Posterior vena cava (tissue), 2 donors: ENCODE data around the gene HOXB5. TPM values are rescaled to one million over a fixed set of nuclear protein-coding genes. Genes with fewer than 3 reads are reported as not detected.

Experiments used
- DNase-seq: peaks from one replicate; pipeline ENCODE4 v3.0.0-alpha.2; 2020; ENCODE audit warnings: low spot score
- intact Hi-C, 2 donors: fragments of 100-400 bp; cut with DNase I; formaldehyde crosslinking; loops; one replicate each; pipeline versions ENCODE4 v1.14.1 to v1.14.2; 2022 to 2023
- microRNA-seq, 2 donors: library from miRNA; unstranded; fragments of <30 nt; microRNA quantifications; one replicate each; pipeline ENCODE4 v1.2.0, GENCODE V29; 2020 to 2021; ENCODE audit warnings: borderline microRNAs expressed in 2 of 2
- total RNA-seq, 2 donors: library from RNA; stranded (reverse); fragmentation: NEBNext Ultra II Directional; extraction: Animal tissue kit (Norgen Biotek cat#: 25700); gene quantifications; one replicate each; pipeline ENCODE4 v1.2.1, GENCODE V29; 2021
- donor health status: DM: yes; HTN: yes; CAD: no.
- donor health status: DM: yes; HTN: yes; CAD: no.

The HOXB5 gene
- total RNA-seq, 2 donors from 2014 or later, result 1.1 to 2.8 TPM

DNA sequence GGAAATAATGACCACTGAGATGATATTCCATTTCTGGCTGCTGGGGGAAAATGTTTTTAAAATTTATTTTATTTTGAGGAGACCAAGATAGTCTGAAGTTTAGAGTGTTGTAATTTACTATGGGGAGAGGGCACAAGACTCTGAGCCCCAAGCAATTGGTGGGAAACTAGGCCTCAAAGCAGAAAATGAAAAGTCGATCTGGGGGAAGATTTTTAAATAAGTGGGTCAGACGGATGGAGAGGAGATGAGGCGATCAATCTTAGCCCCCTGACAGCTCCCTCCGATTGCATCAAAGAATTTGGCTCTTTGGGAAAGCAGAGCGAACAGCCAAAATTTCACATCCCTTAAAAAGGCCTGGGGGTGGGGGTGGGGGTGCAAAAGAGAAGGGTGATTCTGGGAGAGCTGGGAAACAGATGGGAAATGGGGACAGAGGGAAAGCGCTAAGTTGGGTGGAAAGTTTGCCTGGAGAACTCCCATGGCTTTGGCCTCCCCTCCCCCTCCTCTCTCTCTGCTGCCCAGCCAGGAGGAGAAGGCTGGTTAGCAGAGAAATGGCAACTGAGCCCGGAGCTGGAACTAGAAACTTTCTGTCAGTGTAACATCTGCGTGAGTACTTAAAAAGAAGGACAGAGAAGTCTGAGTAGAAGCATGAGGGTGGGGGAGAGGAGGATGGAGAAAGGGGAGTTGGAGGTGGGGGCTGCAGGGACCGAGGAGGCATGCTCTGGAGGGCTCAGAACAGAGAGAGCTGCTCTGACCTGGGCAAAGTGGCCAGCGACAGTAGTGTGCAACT is 47.2 kb downstream of the HOXB5 start:
- no peak for DNase-seq
- intact Hi-C loops, result loop anchor here in 1 of 2 donors (2.0 kb wide), 1 partner anchor 24 kb away; no protein-coding TSS in a partner anchor

DNA sequence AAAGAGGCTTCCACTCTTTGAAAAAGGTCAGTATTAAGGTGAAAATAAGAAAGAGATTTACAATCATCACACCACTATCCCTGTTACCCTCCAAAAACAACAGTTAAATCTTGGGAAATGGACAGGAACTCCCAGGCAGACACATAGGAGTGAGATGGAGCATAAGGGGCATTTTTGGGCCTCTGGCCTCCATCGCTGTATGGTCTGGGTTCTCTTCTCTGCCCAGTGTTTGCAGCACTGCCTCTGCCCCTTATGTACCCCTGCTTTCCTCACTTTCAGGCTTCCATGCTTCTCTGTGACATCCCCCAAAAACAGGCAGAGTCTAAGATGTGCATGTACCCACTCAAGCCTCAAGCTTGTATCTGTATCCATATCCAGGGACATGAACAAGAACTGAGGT is 48.0 kb downstream of the HOXB5 start:
- intact Hi-C loops, result no loop called here
- no peak for DNase-seq

DNA sequence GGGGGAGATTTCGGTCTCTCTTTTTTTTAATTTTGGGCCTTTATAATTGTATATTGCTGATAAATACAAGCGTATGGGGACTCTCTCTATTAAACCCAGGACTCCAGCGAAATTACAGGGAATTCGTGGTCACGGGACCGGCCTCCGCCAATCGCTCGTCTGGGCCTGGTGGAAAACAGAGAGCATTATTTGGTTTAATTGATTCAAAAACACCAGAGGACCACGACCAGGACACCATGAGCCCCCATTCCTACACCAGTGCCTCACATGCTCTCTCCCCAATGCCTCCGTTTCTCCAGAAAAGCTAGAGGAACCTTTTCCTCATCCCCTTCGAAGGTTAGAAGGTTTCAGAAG is 48.6 kb downstream of the HOXB5 start, which contains the start of gene HOXB2:
Gene HOXB2 (minus strand): TSS at position 88 of the 354 bp plus-strand sequence. CDS start 198 bp downstream, outside the sequence.
- intact Hi-C loops, result no loop called here
- no peak for DNase-seq

DNA sequence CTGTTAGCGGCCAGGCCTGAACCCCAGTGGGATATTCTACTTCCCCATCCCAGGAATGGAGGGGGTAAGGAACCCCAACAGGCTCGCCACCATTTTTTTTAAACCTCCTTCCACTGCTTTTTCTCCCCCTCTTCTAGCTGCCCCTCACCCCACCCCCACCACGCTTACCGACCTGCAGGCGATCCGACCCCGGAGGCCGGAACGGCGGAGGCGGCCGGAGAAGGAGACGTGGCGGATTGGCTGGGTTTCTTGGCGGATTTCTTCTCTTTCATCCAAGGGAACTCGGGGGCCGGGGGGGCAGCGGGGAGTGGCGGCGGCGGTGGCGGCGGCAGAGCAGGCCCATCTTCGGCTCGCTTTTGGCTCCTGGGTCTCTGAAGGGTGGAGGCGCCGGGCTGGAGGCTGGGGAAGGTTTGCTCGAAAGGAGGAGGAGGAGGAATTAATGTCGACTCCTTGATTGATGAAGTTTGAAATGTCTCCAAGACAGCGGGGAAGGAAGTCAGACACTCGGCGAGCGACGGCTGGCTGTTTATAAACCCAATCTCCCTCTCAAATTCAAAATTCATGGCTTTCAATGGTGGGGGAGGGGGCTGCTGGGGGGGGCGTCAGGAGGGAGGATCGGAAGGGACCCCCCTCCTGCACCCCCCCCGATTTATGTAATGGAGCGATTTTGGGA is 49.1 kb downstream of the HOXB5 start:
- intact Hi-C loops, result loop anchor here in 1 of 2 donors (5.0 kb wide), 1 partner anchor 52 kb away; no protein-coding TSS in a partner anchor

DNA sequence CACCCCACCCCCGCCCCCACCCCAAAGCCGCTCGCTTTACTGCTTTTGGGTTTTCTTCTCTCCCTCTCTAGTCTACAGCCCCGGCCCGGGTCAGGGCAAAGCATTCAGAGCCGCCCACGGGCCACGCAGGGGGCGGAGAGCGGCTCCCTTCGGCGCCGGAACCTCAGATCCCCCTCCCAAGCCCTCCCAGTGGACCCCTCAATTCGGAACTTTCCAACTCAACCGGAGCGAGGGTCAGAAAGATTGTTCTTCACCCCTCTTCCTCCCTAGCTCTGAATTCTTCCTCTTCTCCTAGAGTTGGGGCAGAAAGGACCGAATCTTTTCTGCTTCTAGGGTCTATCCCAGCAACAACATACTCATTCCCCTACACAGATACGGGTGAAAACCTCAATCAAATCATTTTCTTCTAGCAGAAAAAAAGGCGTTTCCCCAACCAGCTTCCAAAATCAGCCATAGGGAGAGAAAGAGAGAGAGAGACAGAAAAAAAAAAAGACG is 49.7 kb downstream of the HOXB5 start:
- intact Hi-C loops, result loop anchor here in 1 of 2 donors (5.0 kb wide), 1 partner anchor 52 kb away; no protein-coding TSS in a partner anchor
- DNase-seq, result no peak

More for the DNA sequence above, 49.1 kb downstream of the HOXB5 start:
- peak; percentile 97 for DNase-seq

DNA sequence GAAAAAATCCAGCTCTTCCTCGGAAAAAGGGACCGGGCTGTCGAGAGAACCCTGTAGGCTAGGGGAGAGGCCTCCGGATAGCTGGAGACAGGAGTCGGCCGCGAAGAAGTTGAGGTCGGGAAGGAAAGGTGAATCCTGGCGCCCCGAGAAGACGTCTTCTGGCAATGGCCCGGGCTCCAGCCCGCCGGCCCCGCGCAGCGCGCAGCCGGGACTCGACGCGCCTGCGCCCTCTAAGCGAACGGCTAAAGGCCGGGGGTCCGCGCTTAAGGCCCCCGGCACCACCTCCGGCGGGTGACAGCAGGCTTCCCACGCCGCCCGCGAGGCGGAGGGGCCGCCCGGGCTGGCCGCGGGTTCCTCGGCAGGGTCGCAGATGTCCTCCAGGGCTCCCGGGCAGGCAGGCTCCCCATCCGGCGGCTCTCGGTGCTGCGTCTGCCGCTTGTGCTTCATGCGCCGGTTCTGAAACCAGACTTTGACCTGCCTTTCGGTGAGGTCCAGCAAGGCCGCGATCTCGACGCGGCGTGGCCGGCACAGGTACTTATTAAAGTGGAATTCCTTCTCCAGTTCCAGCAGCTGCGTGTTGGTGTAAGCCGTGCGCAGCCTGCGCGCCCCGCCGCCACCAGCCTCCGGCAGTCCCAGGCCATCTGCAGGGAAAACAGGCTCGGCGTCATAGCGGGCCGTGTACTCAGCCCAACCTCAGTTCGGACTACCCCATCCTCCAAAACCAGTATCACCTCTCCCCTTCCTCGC is 50.3 kb downstream of the HOXB5 start:
- DNase-seq, result no peak
- intact Hi-C loops, result loop anchor here in 1 of 2 donors (5.0 kb wide), 1 partner anchor 51 kb away; no protein-coding TSS in a partner anchor

DNA sequence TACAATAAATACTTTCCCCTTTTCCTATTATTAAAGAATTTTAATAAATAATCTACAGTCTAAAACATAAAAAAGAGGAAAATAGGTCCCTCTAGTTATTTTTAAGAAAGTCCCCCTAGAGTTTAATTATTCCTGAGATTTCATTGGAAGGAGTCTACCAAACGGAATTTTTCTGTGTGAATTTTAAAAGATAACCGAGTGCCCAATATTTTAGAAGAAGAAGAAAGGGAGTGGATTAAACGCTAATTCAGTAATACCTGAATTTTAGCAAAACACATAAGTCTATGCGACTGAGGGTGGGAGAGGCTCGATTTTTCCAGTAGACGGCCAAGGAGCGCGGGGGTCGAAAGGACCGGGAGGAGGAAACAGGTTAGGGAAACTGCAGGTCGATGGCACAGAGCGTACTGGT is 50.9 kb downstream of the HOXB5 start:
- intact Hi-C loops, result loop anchor here in 1 of 2 donors (5.0 kb wide), 1 partner anchor 50 kb away; no protein-coding TSS in a partner anchor
- DNase-seq, result no peak

DNA sequence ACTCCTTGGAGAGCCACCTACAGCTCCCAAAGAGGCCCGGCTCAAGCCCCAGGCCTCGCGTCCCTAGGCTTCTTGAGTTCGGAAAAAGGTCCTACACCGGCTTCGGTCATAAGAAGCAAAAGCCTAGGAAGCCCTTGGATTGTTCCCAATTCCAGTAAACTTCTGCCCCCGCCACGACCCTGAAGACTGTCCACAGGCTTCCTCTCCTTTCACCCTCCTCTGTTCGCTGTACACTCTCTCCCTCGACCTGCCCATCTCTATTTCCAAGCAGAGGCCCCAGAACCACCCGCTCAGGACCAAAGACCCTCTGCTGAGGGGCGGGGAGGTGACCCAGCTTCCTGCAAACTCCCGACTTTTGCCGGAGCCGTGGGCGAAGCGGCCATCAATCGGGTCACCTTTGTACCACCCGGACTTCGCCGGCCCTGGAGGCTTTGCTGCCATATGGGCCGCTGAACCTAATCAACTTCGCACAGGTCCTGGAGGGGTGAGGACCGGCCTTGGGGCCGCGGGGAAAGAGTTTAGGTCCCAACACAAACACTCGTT is 51.4 kb downstream of the HOXB5 start:
- DNase-seq, result no peak
- intact Hi-C loops, result loop anchor here in 1 of 2 donors (5.0 kb wide), 1 partner anchor 50 kb away; no protein-coding TSS in a partner anchor

DNA sequence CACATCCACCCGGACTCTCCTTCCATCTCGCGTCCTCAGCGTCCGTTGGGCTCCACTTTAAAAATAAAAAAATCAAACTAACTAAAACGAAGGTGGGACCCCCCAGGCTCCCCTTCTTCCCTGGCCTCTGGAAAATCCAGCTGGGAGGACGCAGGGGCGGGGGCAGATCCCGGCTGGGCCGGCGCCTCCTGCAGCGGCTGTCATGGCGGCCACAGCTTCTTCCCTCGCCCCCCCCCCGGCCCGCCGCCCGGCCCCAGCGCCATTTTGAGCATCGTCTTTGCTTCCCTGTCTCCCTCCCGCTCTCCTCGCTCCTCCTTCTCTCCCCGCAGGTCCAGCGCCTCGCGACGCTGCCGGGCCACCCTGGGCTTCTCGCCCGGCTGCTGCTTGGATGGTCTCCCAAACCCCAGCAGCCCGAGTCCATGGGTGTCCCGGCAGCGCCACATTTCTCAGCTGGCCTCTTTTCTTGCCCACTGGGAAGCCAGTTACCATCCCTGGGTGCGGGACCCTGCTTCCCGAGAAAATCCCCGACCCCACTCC is 51.9 kb downstream of the HOXB5 start:
- DNase-seq, result peak; percentile 93
- intact Hi-C loops, result loop anchor here in 1 of 2 donors (5.0 kb wide), 1 partner anchor 49 kb away; no protein-coding TSS in a partner anchor

Small RNA genes lying within 50 kb of the gene (microRNA-seq; reads per million reads assigned to microRNA genes)
- gene MIR196A1, result 2.6 to 7.0 reads per million in 2 donors

Other genes with a start within 250 kb of the HOXB5 start
- gene SKAP1, start 163.6 kb downstream of the HOXB5 start, total RNA-seq, result 1 to 10 TPM; 1.1 to 1.5 TPM
- gene HOXB1, start 62.8 kb downstream of the HOXB5 start, total RNA-seq, result not detected
- gene HOXB2, start 48.7 kb downstream of the HOXB5 start, total RNA-seq, result 10 to 100 TPM; 18.9 to 22.3 TPM
- 1 to 10 TPM; 5.0 to 6.9 TPM for gene HOXB4, start 15.4 kb downstream of the HOXB5 start, total RNA-seq
- 10 to 100 TPM; 16.0 to 23.6 TPM for gene HOXB3, start 3.5 kb downstream of the HOXB5 start, total RNA-seq
- gene HOXB6, start 11.2 kb upstream of the HOXB5 start, total RNA-seq, result 1 to 10 TPM; 3.9 to 6.7 TPM
- gene HOXB7, start 17.2 kb upstream of the HOXB5 start, total RNA-seq, result 10 to 100 TPM in 1 of 2 donors, 1 to 10 TPM in 1; 8.0 to 11.1 TPM
- under 1 TPM; 0.19 to 0.93 TPM for gene HOXB8, start 21.5 kb upstream of the HOXB5 start, total RNA-seq
- under 1 TPM in 1 of 2 donors, not detected in 1; 0.24 TPM for gene HOXB9, start 32.6 kb upstream of the HOXB5 start, total RNA-seq
- not detected for gene PRAC1, start 128.7 kb upstream of the HOXB5 start, total RNA-seq
- not detected for gene PRAC2, start 129.4 kb upstream of the HOXB5 start, total RNA-seq
- not detected for gene HOXB13, start 135.0 kb upstream of the HOXB5 start, total RNA-seq
- under 1 TPM in 1 of 2 donors, not detected in 1; 0.46 TPM for gene TTLL6, start 223.4 kb upstream of the HOXB5 start, total RNA-seq
- 100 to 1,000 TPM; 146 to 181 TPM for gene CALCOCO2, start 237.3 kb upstream of the HOXB5 start, total RNA-seq